HepG2 (cell line): ENCODE results near the gene ZWILCH. TPM values are rescaled to one million over a fixed set of nuclear protein-coding genes. Genes with fewer than 3 reads are reported as not detected.
"Not testable (repeated sequence)": the region's sequence is repeated elsewhere in the genome, so short reads cannot be mapped to it uniquely, and the experiment has no call there.

Experiments used
- ATAC-seq: fragments of 200-7000 bp; cut with Tn5 transposase; 3 replicates; pipeline ENCODE4 v1.9.1; 2020; ENCODE audit warnings: mild to moderate bottlenecking, moderate library complexity
- BruUV-seq: library from RNA; stranded (reverse); fragments of 400-500 nt; replicated peaks from 2 replicates; lab custom pipeline; 2021; lab: Mats Ljungman, UMichigan
- CTCF ChIA-PET: fragments of 300-600 bp; formaldehyde crosslinking; extraction: SDS; loops from one replicate; lab custom pipeline; 2021; ENCODE audit warnings: low total read pairs, inconsistent platforms, low intra/inter-chr PET ratio; lab: Yijun Ruan, JAX
- POLR2A ChIA-PET: fragments of 350-600 bp; sonication (Branson Sonifier 250); formaldehyde crosslinking; loops from one replicate; lab custom pipeline; 2020; ENCODE audit warnings: antibody characterized with exemption, inconsistent platforms; lab: Yijun Ruan, JAX
- DNase-seq: peaks from one replicate; pipeline ENCODE4 v3.0.0-alpha.2; 2015; ENCODE audit warnings: low spot score
- FAIRE-seq: peaks from 3 replicates; lab custom pipeline; 2011; peaks lifted over from hg19 to GRCh38; lab: Jason Lieb, UNC
- H2AFZ ChIP-seq: one replicate; pipeline ENCODE4 v1.6.1; 2011; ENCODE audit warnings: low read length, inconsistent platforms
- H3K27ac ChIP-seq: fragments of 300-600 bp; 3 replicates; pipeline ENCODE4 v1.8.0; 2011; ENCODE audit warnings: mixed run types, mild to moderate bottlenecking, mixed read lengths, low read length, inconsistent platforms; ENCODE audit not compliant: insufficient read depth; ENCODE audit errors: extremely low read length
- H3K27me3 ChIP-seq, 2 experiments: fragments of 200-600 bp in 1 of 2; 2 replicates in 1 of 2; 3 replicates in 1 of 2; pipeline versions ENCODE4 v1.6.0 to v1.8.0; 2011; ENCODE audit warnings: low read length in 2 of 2, mild to moderate bottlenecking in 2 of 2, moderate library complexity in 2 of 2, inconsistent platforms in 1 of 2; ENCODE audit not compliant: insufficient read depth in 2 of 2, control insufficient read depth in 1 of 2
- H3K36me3 ChIP-seq, 2 experiments: fragments of 200-600 bp in 1 of 2; replicated peaks in 1 of 2; 2 replicates in 1 of 2; 3 replicates in 1 of 2; pipeline versions ENCODE4 v1.5.1 to v1.8.0; 2011; ENCODE audit warnings: low read length in 2 of 2, inconsistent platforms in 1 of 2; ENCODE audit not compliant: insufficient read depth in 2 of 2, control insufficient read depth in 1 of 2
- H3K4me1 ChIP-seq: 2 replicates; pipeline ENCODE4 v1.5.1; 2012; ENCODE audit warnings: low read length, inconsistent platforms; ENCODE audit not compliant: insufficient read depth
- H3K4me2 ChIP-seq: 2 replicates; pipeline ENCODE4 v1.6.0; 2011; ENCODE audit warnings: low read depth, low read length, inconsistent platforms
- H3K4me3 ChIP-seq, 3 experiments: fragments of 200-600 bp in 1 of 3; sonication (generic), shearing (Covaris generic) in 1 of 3; replicated peaks in 1 of 3; 2 replicates each; pipeline ENCODE4 v1.5.1; 2011 to 2016; ENCODE audit warnings: low read length in 3 of 3, inconsistent platforms in 2 of 3, low read depth in 2 of 3, mild to moderate bottlenecking in 2 of 3, control low read depth in 1 of 3, mixed read lengths in 1 of 3; ENCODE audit not compliant: insufficient read depth in 1 of 3
- H3K79me2 ChIP-seq: one replicate; pipeline ENCODE4 v1.6.1; 2011; ENCODE audit warnings: low read length, inconsistent platforms; ENCODE audit not compliant: insufficient read depth
- H3K9ac ChIP-seq: 2 replicates; pipeline ENCODE4 v1.6.0; 2011; ENCODE audit warnings: mild to moderate bottlenecking, low read depth, low read length, inconsistent platforms; ENCODE audit not compliant: insufficient read depth
- H3K9me3 ChIP-seq: 2 replicates; pipeline ENCODE4 v1.5.1; 2012; ENCODE audit warnings: mild to moderate bottlenecking, low read length
- H4K20me1 ChIP-seq: 2 replicates; pipeline ENCODE4 v1.6.0; 2011; ENCODE audit warnings: inconsistent platforms, mild to moderate bottlenecking, low read length, moderate library complexity; ENCODE audit not compliant: insufficient read depth
- CEBPG ChIP-seq: IDR thresholded peaks from 2 replicates; pipeline ENCODE4 v1.6.1; 2016
- FOSL2 ChIP-seq: sonication (generic); formaldehyde crosslinking; IDR thresholded peaks from 2 replicates; pipeline ENCODE4 v1.4.0; 2020; ENCODE audit warnings: missing genetic modification reagents
- GABPA ChIP-seq, 2 experiments: IDR thresholded peaks; 2 replicates each; pipeline ENCODE4 v1.6.1; 2011 to 2016; ENCODE audit warnings: low read depth in 2 of 2, low read length in 1 of 2, missing biosample characterization in 1 of 2, missing genetic modification characterization in 1 of 2
- GATAD1 ChIP-seq: IDR thresholded peaks from 2 replicates; pipeline ENCODE4 v1.6.1; 2016; ENCODE audit warnings: missing genetic modification reagents, missing compliant biosample characterization
- GATAD2A ChIP-seq: IDR thresholded peaks from 2 replicates; pipeline ENCODE4 v1.6.1; 2016
- HNF4A ChIP-seq: sonication (generic); formaldehyde crosslinking; IDR thresholded peaks from 2 replicates; pipeline ENCODE4 v1.4.0; 2020; ENCODE audit warnings: missing genetic modification reagents
- HOXA5 ChIP-seq: sonication (generic); formaldehyde crosslinking; IDR thresholded peaks from 2 replicates; pipeline ENCODE4 v1.4.0; 2020; ENCODE audit warnings: missing genetic modification reagents
- MED1 ChIP-seq: sonication (generic); formaldehyde crosslinking; IDR thresholded peaks from 2 replicates; pipeline ENCODE4 v1.4.0; 2020; ENCODE audit warnings: missing genetic modification reagents
- POLR2A ChIP-seq, 2 experiments: IDR thresholded peaks; 2 replicates each; pipeline ENCODE4 v1.6.1; 2011; ENCODE audit warnings: low read depth in 2 of 2, low read length in 2 of 2, mild to moderate bottlenecking in 1 of 2, moderate library complexity in 1 of 2; ENCODE audit not compliant: insufficient read depth in 1 of 2
- POLR2AphosphoS5 ChIP-seq: IDR thresholded peaks from 2 replicates; pipeline ENCODE4 v1.6.1; 2012; ENCODE audit warnings: low read depth, low read length
- PPARG ChIP-seq: conservative IDR thresholded peaks from 2 replicates; pipeline ENCODE4 v1.6.1; 2016; ENCODE audit warnings: missing biosample characterization, missing genetic modification reagents
- RBFOX2 ChIP-seq: fragments of 200-400 bp; formaldehyde crosslinking; IDR thresholded peaks from 2 replicates; pipeline ENCODE4 v1.6.1; 2017; ENCODE audit warnings: low read depth, mild to moderate bottlenecking, low read length
- SAP130 ChIP-seq: IDR thresholded peaks from 2 replicates; pipeline ENCODE4 v1.6.1; 2016; ENCODE audit warnings: low read depth
- WGBS: methylation state at CpG from one replicate; pipeline ENCODE4 v1.1.6; 2017; ENCODE audit warnings: low lambda C conversion rate; 5-methylcytosine and 5-hydroxymethylcytosine counted together
- in situ Hi-C: cut with HindIII; loops from 2 replicates; pipeline ENCODE4 v1.10.0; 2017; ENCODE audit warnings: low pct_unique_long_range_greater_than_20kb; ENCODE audit not compliant: extremely low pct_ligation_motif_present
- intact Hi-C: fragments of 100-400 bp; cut with micrococcal nuclease; formaldehyde crosslinking; loops from one replicate; pipeline ENCODE4 v1.10.0; 2022; ENCODE audit not compliant: unreplicated experiment
- polyA plus RNA-seq, 8 experiments: library from polyadenylated mRNA; depleted of rRNA in 3 of 8; stranded (reverse) in 7 of 8; unstranded in 1 of 8; fragments of >200 nt; fragmentation: Illumina TruSeq in 4 of 8; extraction: Trizol in 4 of 8; gene quantifications; 2 replicates each; pipeline versions ENCODE4 v1.2.1 to v1.2.3, GENCODE V29; 2011 to 2016; ENCODE audit warnings: low read depth in 4 of 8, missing spikeins in 1 of 8, mixed read lengths in 1 of 8; ENCODE audit not compliant: insufficient read depth in 1 of 8
- total RNA-seq, 5 experiments: library from RNA; depleted of rRNA; stranded (reverse); fragments of >200 nt; fragmentation: Illumina TruSeq; extraction: Trizol; gene quantifications; 2 replicates each; pipeline ENCODE4 v1.2.3, GENCODE V29; 2016; ENCODE audit warnings: low read depth in 1 of 5
- TF ChIP-seq, protein P1 (sequence below): IDR thresholded peaks from 2 replicates; pipeline ENCODE4 v1.6.1; 2012; ENCODE audit warnings: low read depth, low read length, improper control_type of control experiment

Gene ZWILCH
- total and polyA plus RNA-seq, 2 of the 13 experiments (the other 11 are each of a cell fraction or from before 2014, with no cell fraction given): 9.5 to 27.8 TPM

GRCh38 chr15:66503041-66503648 is 2.0 kb upstream of the ZWILCH start:
- DNase-seq: peak; percentile 21
- intact Hi-C loops, BruUV-seq: not testable (repeated sequence)

More at GRCh38 chr15:66503041-66503648, 2.0 kb upstream of the ZWILCH start:
- Histone ChIP-seq H3K4me3 (peak overlapping the region; percentile 69 to 100 (median 88)), H3K4me2 (peak overlapping the region; percentile 93)
- POLR2A ChIA-PET: interaction anchor here (0.5 kb wide), 1 partner anchor 121 kb away, joined by 3 read pairs; no protein-coding TSS in a partner anchor
- CTCF ChIA-PET; TF ChIP-seq GABPA (IDR thresholded peaks at IDR 0.05; ENCODE audit: low read depth, low read length): not testable (repeated sequence)
- 12% methylated on average over 13 of the region's 13 CpGs for WGBS
- TF ChIP-seq, protein P1, sequence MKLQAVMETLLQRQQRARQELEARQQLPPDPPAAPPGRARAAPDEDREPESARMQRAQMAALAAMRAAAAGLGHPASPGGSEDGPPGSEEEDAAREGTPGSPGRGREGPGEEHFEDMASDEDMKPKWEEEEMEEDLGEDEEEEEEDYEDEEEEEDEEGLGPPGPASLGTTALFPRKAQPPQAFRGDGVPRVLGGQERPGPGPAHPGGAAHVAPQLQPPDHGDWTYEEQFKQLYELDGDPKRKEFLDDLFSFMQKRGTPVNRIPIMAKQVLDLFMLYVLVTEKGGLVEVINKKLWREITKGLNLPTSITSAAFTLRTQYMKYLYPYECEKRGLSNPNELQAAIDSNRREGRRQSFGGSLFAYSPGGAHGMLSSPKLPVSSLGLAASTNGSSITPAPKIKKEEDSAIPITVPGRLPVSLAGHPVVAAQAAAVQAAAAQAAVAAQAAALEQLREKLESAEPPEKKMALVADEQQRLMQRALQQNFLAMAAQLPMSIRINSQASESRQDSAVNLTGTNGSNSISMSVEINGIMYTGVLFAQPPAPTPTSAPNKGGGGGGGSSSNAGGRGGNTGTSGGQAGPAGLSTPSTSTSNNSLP: 0 out of 2 replicates have a peak, but pooled peaks have one; percentile 15
- peak; percentile 19; the same call in 1 of the 2 replicates for TF ChIP-seq MED1 (CRISPR knock-in tag)
- peak in 1 of 2 experiments; percentile 70; a peak in 2 of 4 replicates for TF ChIP-seq POLR2A (IDR thresholded peaks at IDR 0.05; ENCODE audit: insufficient read depth in 1 of 2, low read depth in 2 of 2, low read length in 2 of 2)
- TF ChIP-seq HOXA5 (CRISPR knock-in tag): 0 out of 2 replicates have a peak, but pooled peaks have one; percentile 21
- 0 out of 2 replicates have a peak, but pooled peaks have one; percentile 22 for TF ChIP-seq GABPA (CRISPR knock-in tag; IDR thresholded peaks at IDR 0.05; ENCODE audit: low read depth)
- TF ChIP-seq PPARG (CRISPR knock-in tag): 0 out of 2 replicates have a peak, but pooled peaks have one; percentile 35
- peak; percentile 27; the same call in 1 of the 2 replicates for TF ChIP-seq FOSL2 (CRISPR knock-in tag)
- 0 out of 2 replicates have a peak, but pooled peaks have one; percentile 20 for TF ChIP-seq GATAD2A (CRISPR knock-in tag)
- TF ChIP-seq POLR2AphosphoS5: peak; percentile 26; the same call in 1 of the 2 replicates
- 0 out of 2 replicates have a peak, but pooled peaks have one; percentile 28 for TF ChIP-seq GATAD1 (CRISPR knock-in tag)
- TF ChIP-seq RBFOX2: peak; percentile 51; the same call in 1 of the 2 replicates
- peak; percentile 59 for TF ChIP-seq HNF4A (CRISPR knock-in tag)
- peak; percentile 69 for TF ChIP-seq SAP130 (CRISPR knock-in tag)
- peak; percentile 71 for TF ChIP-seq CEBPG (CRISPR knock-in tag)
- TF ChIP-seq, all 625 proteins: peak for 14; not testable (repeated sequence) for 611
- ATAC-seq, FAIRE-seq, H2AFZ ChIP-seq, in situ Hi-C loops, H3K9me3 ChIP-seq, H3K27me3 ChIP-seq: not testable (repeated sequence)
- H3K79me2 ChIP-seq: peaks cover 55% of the 10 kb centered on the region
- peaks cover 38% of the 10 kb centered on the region for H4K20me1 ChIP-seq
- H3K4me1 ChIP-seq: peaks cover 54% of the 10 kb centered on the region
- H3K27ac ChIP-seq: peak overlapping the region; percentile 89
- peak overlapping the region; percentile 96 for H3K9ac ChIP-seq
- peaks cover 6 to 48% of the 10 kb centered on the region in 2 experiments; a peak in 4 of 5 replicates for H3K36me3 ChIP-seq
